Right lobe of liver (tissue), 6 donors: ENCODE data around the gene EMC10. TPM values are rescaled to one million over a fixed set of nuclear protein-coding genes. Genes with fewer than 3 reads are reported as not detected.

ENCODE experiments used
- ATAC-seq, 4 donors: fragments of 200-7000 bp; cut with Tn5 transposase; one replicate each; pipeline ENCODE4 v1.9.1; 2020; ENCODE audit warnings: mild to moderate bottlenecking in 4 of 4, moderate library complexity in 4 of 4
- DNase-seq, 3 donors: peaks; one replicate each; pipeline ENCODE4 v3.0.0-alpha.2; 2020
- H3K27ac ChIP-seq, 3 donors: fragments of 200-600 bp; one replicate each; pipeline ENCODE4 v1.8.0; 2022
- H3K27me3 ChIP-seq, 2 donors: fragments of 200-600 bp; one replicate each; pipeline ENCODE4 v1.8.0; 2022
- H3K36me3 ChIP-seq, 4 donors: fragments of 200-600 bp; sonication (generic) in 1 of 4; one replicate each; pipeline versions ENCODE4 v1.5.1 to v1.8.0; 2017 to 2022; ENCODE audit warnings: control low read depth in 1 of 4
- H3K4me1 ChIP-seq, 4 donors: fragments of 200-600 bp; sonication (generic) in 1 of 4; one replicate each; pipeline versions ENCODE4 v1.5.1 to v1.8.0; 2017 to 2022; ENCODE audit warnings: control low read depth in 1 of 4
- H3K4me3 ChIP-seq, 3 donors: fragments of 200-600 bp; one replicate each; pipeline ENCODE4 v1.8.0; 2022
- H3K9me3 ChIP-seq, 4 donors: fragments of 200-600 bp; sonication (generic) in 1 of 4; one replicate each; pipeline versions ENCODE4 v1.5.1 to v1.8.0; 2017 to 2022; ENCODE audit warnings: control low read depth in 1 of 4
- POLR2A ChIP-seq: fragments of 450-650 bp; IDR thresholded peaks from one replicate; pipeline ENCODE4 v1.6.1; 2017; ENCODE audit warnings: antibody characterized with exemption, mild to moderate bottlenecking
- WGBS: methylation state at CpG from one replicate; pipeline ENCODE4 v1.1.6; 2018; ENCODE audit warnings: low coverage, low lambda C conversion rate; ENCODE audit not compliant: insufficient coverage; ENCODE audit errors: missing lambda C conversion rate; 5-methylcytosine and 5-hydroxymethylcytosine counted together
- intact Hi-C, 2 donors: fragments of 100-400 bp; cut with DNase I; formaldehyde crosslinking; loops; one replicate each; pipeline versions ENCODE4 v1.11.2 to v1.14.1; 2022
- total RNA-seq, 6 experiments: library from RNA; depleted of rRNA in 2 of 6; stranded (reverse); fragments of >200 nt in 2 of 6; fragmentation: NEBNext Ultra II Directional in 3 of 6; extraction: Animal tissue kit (Norgen Biotek cat#: 25700) in 3 of 6; gene quantifications; one replicate each; pipeline versions ENCODE4 v1.1.0 to v1.2.4, GENCODE V29; 2016 to 2023
- TF ChIP-seq, protein P1 (sequence below), 4 donors: fragments of 200-600 bp in 3 of 4; fragments of 450-650 bp in 1 of 4; IDR thresholded peaks; one replicate each; pipeline versions ENCODE4 v1.5.1 to v1.8.0; 2016 to 2022; ENCODE audit warnings: antibody characterized with exemption in 4 of 4, mild to moderate bottlenecking in 2 of 4
- donor health status: DM: no; HTN: yes; CAD: no.
- donor health status: DM: no; HTN: no; CAD: no.
- donor health status: DM: no; HTN: no; CAD: no.
- donor health status: DM: no; HTN: yes; CAD: no.
- donor health status: DM: no; HTN: yes; CAD: no.

Gene EMC10
- total RNA-seq, 6 experiments from 2014 or later, result 48.6 to 82.8 (median 74.2) TPM

DNA sequence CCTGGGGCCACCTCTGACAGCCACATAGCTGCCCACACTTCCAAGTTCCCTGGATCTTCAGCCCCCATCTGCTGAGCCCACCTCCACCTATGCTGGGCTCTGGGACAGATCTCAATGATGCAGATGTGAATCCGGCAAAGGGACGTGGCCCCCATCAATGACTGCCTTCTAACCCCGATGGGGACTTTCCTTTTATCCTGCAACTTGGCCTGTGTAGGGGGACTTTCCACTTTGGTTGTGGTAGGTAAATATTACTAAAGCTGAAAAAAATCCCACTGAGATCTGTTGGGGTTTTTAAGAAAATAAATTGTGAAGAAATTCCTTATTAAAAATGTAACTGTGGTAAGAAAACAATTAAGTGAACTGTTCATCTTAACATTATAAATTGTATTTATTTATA, 58.2 kb downstream of the EMC10 start:
- Histone ChIP-seq H3K36me3 (no peaks in the 10 kb centered on the region), H3K9me3 (no peaks in the 10 kb centered on the region), H3K4me3 (no peak overlapping the region), H3K4me1 (no peaks in the 10 kb centered on the region), H3K27me3 (no peaks in the 10 kb centered on the region), H3K27ac (no peak overlapping the region)
- no peak for ATAC-seq
- TF ChIP-seq, protein P1, sequence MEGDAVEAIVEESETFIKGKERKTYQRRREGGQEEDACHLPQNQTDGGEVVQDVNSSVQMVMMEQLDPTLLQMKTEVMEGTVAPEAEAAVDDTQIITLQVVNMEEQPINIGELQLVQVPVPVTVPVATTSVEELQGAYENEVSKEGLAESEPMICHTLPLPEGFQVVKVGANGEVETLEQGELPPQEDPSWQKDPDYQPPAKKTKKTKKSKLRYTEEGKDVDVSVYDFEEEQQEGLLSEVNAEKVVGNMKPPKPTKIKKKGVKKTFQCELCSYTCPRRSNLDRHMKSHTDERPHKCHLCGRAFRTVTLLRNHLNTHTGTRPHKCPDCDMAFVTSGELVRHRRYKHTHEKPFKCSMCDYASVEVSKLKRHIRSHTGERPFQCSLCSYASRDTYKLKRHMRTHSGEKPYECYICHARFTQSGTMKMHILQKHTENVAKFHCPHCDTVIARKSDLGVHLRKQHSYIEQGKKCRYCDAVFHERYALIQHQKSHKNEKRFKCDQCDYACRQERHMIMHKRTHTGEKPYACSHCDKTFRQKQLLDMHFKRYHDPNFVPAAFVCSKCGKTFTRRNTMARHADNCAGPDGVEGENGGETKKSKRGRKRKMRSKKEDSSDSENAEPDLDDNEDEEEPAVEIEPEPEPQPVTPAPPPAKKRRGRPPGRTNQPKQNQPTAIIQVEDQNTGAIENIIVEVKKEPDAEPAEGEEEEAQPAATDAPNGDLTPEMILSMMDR (IDR thresholded peaks at IDR 0.05), result no peak
- TF ChIP-seq POLR2A, result no peak
- 40% methylated on average over 3 of the region's 3 CpGs for WGBS
- no peak for DNase-seq
- intact Hi-C loops, result loop anchor here (10.0 kb wide), 1 partner anchor 250 kb away; no protein-coding TSS in a partner anchor

DNA sequence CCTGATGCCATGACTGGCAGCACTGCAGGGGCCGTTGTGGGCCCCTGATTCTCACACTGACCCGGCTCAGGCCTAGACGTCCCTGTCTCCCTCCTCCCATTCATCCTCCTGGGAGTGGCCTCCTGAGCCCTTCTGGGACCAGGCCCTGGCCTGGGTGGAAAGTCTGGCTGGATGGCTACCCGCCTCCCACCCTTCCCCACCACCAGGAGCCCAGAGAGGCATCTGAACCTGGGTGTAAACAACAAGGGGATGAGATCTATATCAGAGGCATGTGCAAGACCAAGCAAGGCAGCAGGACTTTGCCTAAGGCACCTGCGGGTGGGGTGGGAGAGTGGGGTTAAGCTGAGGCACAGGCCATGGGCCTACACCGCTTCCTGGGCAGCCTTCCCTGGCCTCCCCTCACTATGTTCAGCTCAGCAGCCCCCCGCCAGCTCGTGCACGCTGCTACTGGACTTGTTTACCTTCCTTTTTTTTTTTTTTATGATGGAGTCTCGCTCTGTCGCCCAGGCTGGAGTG, 59.4 kb downstream of the EMC10 start:
- H3K4me3 ChIP-seq, result no peak overlapping the region
- no peaks in the 10 kb centered on the region for H3K36me3 ChIP-seq
- no peak overlapping the region for H3K27ac ChIP-seq
- DNase-seq (no peak), ATAC-seq (no peak)
- TF ChIP-seq, protein P1 (IDR thresholded peaks at IDR 0.05), result no peak
- no peak for TF ChIP-seq POLR2A
- no peaks in the 10 kb centered on the region for H3K9me3 ChIP-seq
- H3K4me1 ChIP-seq, result no peaks in the 10 kb centered on the region
- WGBS, result 59% methylated on average over 6 of the region's 11 CpGs
- H3K27me3 ChIP-seq, result no peaks in the 10 kb centered on the region
- intact Hi-C loops, result loop anchor here (10.0 kb wide), 1 partner anchor 249 kb away; no protein-coding TSS in a partner anchor

DNA sequence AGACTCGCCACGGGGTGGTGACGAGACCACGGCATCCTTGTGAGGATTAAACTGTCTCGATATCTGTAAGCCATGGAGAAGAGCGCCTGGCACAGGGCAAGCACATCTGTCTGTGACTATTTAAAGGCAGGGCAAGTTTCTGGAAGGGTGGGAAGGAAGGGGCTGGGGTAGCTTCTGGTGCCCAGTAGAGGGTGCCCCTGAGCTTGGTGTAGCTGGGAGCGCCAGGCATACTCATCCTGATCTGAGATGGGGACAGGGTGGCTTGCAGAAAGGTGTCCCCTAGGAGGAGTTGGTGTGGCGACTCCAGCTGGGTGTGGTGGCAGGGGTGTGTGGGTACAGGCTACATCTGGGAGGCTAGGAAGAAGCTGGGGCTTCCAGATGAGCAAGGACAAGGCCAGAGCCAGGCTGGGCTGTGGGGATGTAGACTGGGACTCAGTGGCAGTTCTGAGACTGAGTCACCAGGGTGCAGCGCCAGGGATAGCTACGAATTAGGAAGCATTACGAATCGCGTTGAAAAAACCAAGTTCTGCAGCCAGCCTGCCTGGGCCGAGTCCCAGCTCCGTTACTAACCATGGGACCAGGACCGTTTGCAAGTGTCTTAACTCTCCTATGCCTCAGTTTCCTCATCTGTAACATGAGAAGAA, 60.5 kb downstream of the EMC10 start:
- Histone ChIP-seq H3K4me3 (no peak overlapping the region), H3K27me3 (no peaks in the 10 kb centered on the region), H3K36me3 (no peaks in the 10 kb centered on the region), H3K27ac (no peak overlapping the region), H3K4me1 (no peaks in the 10 kb centered on the region), H3K9me3 (no peaks in the 10 kb centered on the region)
- DNase-seq (no peak), ATAC-seq (no peak)
- intact Hi-C loops, result loop anchor here (10.0 kb wide), 1 partner anchor 248 kb away; no protein-coding TSS in a partner anchor
- 87% methylated on average over 5 of the region's 16 CpGs for WGBS
- TF ChIP-seq, protein P1 (IDR thresholded peaks at IDR 0.05), result no peak
- no peak for TF ChIP-seq POLR2A

DNA sequence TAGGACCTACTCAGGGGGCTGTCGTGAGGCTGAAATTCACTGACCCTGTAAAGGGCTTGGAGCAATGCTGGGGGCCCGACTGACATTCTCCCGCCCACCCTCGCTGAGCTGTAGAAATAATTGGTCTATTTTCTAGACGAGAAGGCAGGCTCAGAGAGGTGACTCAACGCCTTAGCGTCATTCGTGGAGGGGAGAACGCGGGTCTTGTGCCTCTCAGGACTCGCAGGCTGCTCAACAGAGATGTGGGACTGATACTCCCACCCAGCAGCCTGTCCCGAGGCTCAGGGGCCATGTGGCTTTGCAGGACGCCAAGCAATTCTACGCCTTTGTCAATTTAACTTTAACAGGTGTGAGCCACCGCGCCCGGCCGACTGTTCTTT, 61.0 kb downstream of the EMC10 start:
- intact Hi-C loops, result loop anchor here (10.0 kb wide), 1 partner anchor 248 kb away; no protein-coding TSS in a partner anchor
- TF ChIP-seq POLR2A, result no peak
- TF ChIP-seq, protein P1 (IDR thresholded peaks at IDR 0.05), result no peak
- no peak for ATAC-seq

More for the DNA sequence above, 61.0 kb downstream of the EMC10 start:
- WGBS, result 70% methylated on average over 7 of the region's 18 CpGs
- Histone ChIP-seq H3K36me3 (no peaks in the 10 kb centered on the region), H3K27me3 (no peaks in the 10 kb centered on the region), H3K27ac (no peak overlapping the region), H3K4me3 (no peak overlapping the region), H3K9me3 (no peaks in the 10 kb centered on the region), H3K4me1 (no peaks in the 10 kb centered on the region)
- no peak for DNase-seq
